HL-60 (cell line): Measurements from ENCODE around the gene HTATIP2.

Experiments
- DNase-seq, 2 experiments: peaks; one replicate each; pipeline ENCODE4 v3.0.0-alpha.2; 2010 to 2020; ENCODE audit warnings: low read depth in 1 of 2, low spot score in 1 of 2
- H3K27ac ChIP-seq: fragments of 250-450 bp; sonication (Bioruptor Pico); replicated peaks from 2 replicates; pipeline ENCODE4 v1.5.1; 2020; ENCODE audit warnings: mild to moderate bottlenecking, moderate library complexity
- H3K27me3 ChIP-seq: fragments of 250-450 bp; sonication (Bioruptor Pico); 2 replicates; pipeline ENCODE4 v1.5.1; 2021; ENCODE audit warnings: mild to moderate bottlenecking, moderate library complexity; ENCODE audit not compliant: insufficient read depth, poor library complexity, severe bottlenecking
- H3K4me3 ChIP-seq: replicated peaks from 2 replicates; pipeline ENCODE4 v1.5.1; 2011; ENCODE audit warnings: mild to moderate bottlenecking, control low read depth, low read length; ENCODE audit not compliant: insufficient read depth
- CTCF ChIP-seq: IDR thresholded peaks from one replicate; pipeline ENCODE4 v1.5.1; 2011; ENCODE audit warnings: low read length, control low read depth, inconsistent platforms; ENCODE audit not compliant: insufficient read depth
- GABPA ChIP-seq: IDR thresholded peaks from 2 replicates; pipeline ENCODE4 v1.6.1; 2012; ENCODE audit warnings: low read depth
- POLR2AphosphoS5 ChIP-seq: IDR thresholded peaks from 2 replicates; pipeline ENCODE4 v1.6.1; 2012; ENCODE audit warnings: low read depth
- SPI1 ChIP-seq: IDR thresholded peaks from 2 replicates; pipeline ENCODE4 v1.6.1; 2012; ENCODE audit warnings: low read depth, mild to moderate bottlenecking, borderline replicate concordance
- TF ChIP-seq, protein P1 (sequence below): IDR thresholded peaks from 2 replicates; pipeline ENCODE4 v1.6.1; 2012; ENCODE audit warnings: low read depth; ENCODE audit not compliant: insufficient replicate concordance

HTATIP2 gene

DNA sequence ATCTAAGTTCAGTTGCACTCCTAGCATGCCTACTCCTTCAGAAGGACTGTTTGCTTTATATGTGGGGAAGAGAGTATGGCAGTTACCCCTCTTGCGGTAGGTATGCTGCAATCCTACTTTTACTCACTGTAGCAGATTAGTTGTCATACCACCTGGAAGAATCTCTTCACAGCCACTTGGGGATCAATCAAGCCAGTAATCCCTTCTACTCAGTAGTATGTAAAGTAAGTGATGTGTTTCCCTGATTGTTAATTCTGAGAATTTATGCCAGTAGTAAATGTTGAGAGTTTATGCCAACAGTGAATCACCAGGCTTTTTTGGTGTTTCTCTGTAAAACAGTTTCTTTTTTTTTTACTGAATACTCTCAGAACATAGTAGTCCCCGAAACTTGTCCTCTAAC is 58.4 kb downstream of the HTATIP2 start:
- no peak overlapping the region for H3K4me3 ChIP-seq
- DNase-seq, result no peak
- TF ChIP-seq GABPA (no peak), SPI1 (no peak), CTCF (no peak), POLR2AphosphoS5 (no peak)
- TF ChIP-seq, protein P1, sequence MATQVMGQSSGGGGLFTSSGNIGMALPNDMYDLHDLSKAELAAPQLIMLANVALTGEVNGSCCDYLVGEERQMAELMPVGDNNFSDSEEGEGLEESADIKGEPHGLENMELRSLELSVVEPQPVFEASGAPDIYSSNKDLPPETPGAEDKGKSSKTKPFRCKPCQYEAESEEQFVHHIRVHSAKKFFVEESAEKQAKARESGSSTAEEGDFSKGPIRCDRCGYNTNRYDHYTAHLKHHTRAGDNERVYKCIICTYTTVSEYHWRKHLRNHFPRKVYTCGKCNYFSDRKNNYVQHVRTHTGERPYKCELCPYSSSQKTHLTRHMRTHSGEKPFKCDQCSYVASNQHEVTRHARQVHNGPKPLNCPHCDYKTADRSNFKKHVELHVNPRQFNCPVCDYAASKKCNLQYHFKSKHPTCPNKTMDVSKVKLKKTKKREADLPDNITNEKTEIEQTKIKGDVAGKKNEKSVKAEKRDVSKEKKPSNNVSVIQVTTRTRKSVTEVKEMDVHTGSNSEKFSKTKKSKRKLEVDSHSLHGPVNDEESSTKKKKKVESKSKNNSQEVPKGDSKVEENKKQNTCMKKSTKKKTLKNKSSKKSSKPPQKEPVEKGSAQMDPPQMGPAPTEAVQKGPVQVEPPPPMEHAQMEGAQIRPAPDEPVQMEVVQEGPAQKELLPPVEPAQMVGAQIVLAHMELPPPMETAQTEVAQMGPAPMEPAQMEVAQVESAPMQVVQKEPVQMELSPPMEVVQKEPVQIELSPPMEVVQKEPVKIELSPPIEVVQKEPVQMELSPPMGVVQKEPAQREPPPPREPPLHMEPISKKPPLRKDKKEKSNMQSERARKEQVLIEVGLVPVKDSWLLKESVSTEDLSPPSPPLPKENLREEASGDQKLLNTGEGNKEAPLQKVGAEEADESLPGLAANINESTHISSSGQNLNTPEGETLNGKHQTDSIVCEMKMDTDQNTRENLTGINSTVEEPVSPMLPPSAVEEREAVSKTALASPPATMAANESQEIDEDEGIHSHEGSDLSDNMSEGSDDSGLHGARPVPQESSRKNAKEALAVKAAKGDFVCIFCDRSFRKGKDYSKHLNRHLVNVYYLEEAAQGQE, result no peak
- H3K27ac ChIP-seq, result no peak overlapping the region
- no peaks in the 10 kb centered on the region for H3K27me3 ChIP-seq

DNA sequence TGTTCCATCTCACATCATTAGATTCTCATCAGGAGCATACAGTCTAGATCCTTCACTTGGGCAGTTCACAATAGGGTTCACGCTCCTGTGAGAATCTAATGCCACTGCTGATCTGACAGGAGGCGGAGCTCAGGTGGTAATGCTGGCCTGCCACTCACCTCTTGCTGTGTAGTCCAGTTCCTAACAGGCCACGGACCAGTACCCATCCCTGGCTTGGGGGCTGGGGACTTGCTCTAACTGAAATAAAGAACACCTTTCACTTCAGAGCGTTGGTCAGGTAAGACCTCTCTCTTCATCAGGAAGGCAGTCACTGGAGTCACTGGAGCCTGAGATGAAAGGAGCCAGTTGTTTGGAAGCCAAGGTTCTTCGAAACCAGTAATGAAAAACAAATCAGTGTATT is 65.7 kb downstream of the HTATIP2 start:
- TF ChIP-seq SPI1 (no peak), GABPA (no peak), CTCF (no peak), POLR2AphosphoS5 (no peak)
- TF ChIP-seq, protein P1, result no peak
- no peak for DNase-seq
- Histone ChIP-seq H3K4me3 (no peak overlapping the region), H3K27ac (no peak overlapping the region), H3K27me3 (no peaks in the 10 kb centered on the region)
